Neural crest cell (in vitro differentiated cells): ENCODE results near the gene ADAM23. TPM values are rescaled to one million over a fixed set of nuclear protein-coding genes. Genes with fewer than 3 reads are reported as not detected.

Experiments used
- DNase-seq: peaks from one replicate; pipeline ENCODE4 v3.0.0; 2021; ENCODE audit warnings: low read depth, mixed read lengths, low spot score
- H3K27ac Mint-ChIP-seq: one replicate; pipeline ENCODE4 v1.8.0; 2021; ENCODE audit warnings: mild to moderate bottlenecking, mixed read lengths; ENCODE audit not compliant: unreplicated experiment
- H3K27me3 Mint-ChIP-seq: 2 replicates; pipeline ENCODE4 v1.8.0; 2021; ENCODE audit warnings: low read depth, mild to moderate bottlenecking, mixed read lengths
- H3K36me3 Mint-ChIP-seq: 2 replicates; pipeline ENCODE4 v1.8.0; 2021; ENCODE audit warnings: low read depth, mild to moderate bottlenecking, mixed read lengths
- H3K4me1 Mint-ChIP-seq: 2 replicates; pipeline ENCODE4 v1.8.0; 2021; ENCODE audit warnings: mixed read lengths
- H3K4me3 Mint-ChIP-seq: one replicate; pipeline ENCODE4 v1.8.0; 2021; ENCODE audit warnings: mild to moderate bottlenecking, mixed read lengths
- H3K9me3 Mint-ChIP-seq: 2 replicates; pipeline ENCODE4 v1.8.0; 2021; ENCODE audit warnings: mixed read lengths
- total RNA-seq: library from RNA; stranded (reverse); gene quantifications from 2 replicates; pipeline ENCODE4 v1.2.1, GENCODE V29; 2021
- TF ChIP-seq, protein P1 (sequence below): fragments of 200-600 bp; sonication (generic); conservative IDR thresholded peaks from 2 replicates; pipeline ENCODE4 v1.5.0; 2021; ENCODE audit warnings: antibody characterized with exemption, mild to moderate bottlenecking

ADAM23 gene
- total RNA-seq, 1 donor from 2014 or later = 31.2 TPM

GRCh38 chr2:206562375-206562774 lies 119.0 kb downstream of the ADAM23 start:
- Mint-ChIP-seq H3K27ac (peak overlapping the region; percentile 71), H3K4me1 (peaks cover 4% of the 10 kb centered on the region), H3K27me3 (no peaks in the 10 kb centered on the region), H3K9me3 (no peaks in the 10 kb centered on the region), H3K4me3 (no peak overlapping the region), H3K36me3 (peaks cover 2% of the 10 kb centered on the region)
- no peak for DNase-seq
- TF ChIP-seq, protein P1, sequence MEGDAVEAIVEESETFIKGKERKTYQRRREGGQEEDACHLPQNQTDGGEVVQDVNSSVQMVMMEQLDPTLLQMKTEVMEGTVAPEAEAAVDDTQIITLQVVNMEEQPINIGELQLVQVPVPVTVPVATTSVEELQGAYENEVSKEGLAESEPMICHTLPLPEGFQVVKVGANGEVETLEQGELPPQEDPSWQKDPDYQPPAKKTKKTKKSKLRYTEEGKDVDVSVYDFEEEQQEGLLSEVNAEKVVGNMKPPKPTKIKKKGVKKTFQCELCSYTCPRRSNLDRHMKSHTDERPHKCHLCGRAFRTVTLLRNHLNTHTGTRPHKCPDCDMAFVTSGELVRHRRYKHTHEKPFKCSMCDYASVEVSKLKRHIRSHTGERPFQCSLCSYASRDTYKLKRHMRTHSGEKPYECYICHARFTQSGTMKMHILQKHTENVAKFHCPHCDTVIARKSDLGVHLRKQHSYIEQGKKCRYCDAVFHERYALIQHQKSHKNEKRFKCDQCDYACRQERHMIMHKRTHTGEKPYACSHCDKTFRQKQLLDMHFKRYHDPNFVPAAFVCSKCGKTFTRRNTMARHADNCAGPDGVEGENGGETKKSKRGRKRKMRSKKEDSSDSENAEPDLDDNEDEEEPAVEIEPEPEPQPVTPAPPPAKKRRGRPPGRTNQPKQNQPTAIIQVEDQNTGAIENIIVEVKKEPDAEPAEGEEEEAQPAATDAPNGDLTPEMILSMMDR = no peak

GRCh38 chr2:206563374-206563773 lies 120.0 kb downstream of the ADAM23 start:
- DNase-seq = no peak
- Mint-ChIP-seq H3K27me3 (no peaks in the 10 kb centered on the region), H3K4me3 (no peak overlapping the region), H3K36me3 (peaks cover 2% of the 10 kb centered on the region), H3K4me1 (peaks cover 4% of the 10 kb centered on the region), H3K9me3 (no peaks in the 10 kb centered on the region), H3K27ac (no peak overlapping the region)
- TF ChIP-seq, protein P1 = no peak

GRCh38 chr2:206565666-206566065 lies 122.3 kb downstream of the ADAM23 start:
- no peaks in the 10 kb centered on the region for H3K27me3 Mint-ChIP-seq
- no peak for DNase-seq
- peaks cover 4% of the 10 kb centered on the region for H3K4me1 Mint-ChIP-seq
- TF ChIP-seq, protein P1 = no peak
- no peak overlapping the region for H3K4me3 Mint-ChIP-seq
- H3K36me3 Mint-ChIP-seq = no peaks in the 10 kb centered on the region
- no peaks in the 10 kb centered on the region for H3K9me3 Mint-ChIP-seq
- peak overlapping the region; percentile 61 for H3K27ac Mint-ChIP-seq

DNA sequence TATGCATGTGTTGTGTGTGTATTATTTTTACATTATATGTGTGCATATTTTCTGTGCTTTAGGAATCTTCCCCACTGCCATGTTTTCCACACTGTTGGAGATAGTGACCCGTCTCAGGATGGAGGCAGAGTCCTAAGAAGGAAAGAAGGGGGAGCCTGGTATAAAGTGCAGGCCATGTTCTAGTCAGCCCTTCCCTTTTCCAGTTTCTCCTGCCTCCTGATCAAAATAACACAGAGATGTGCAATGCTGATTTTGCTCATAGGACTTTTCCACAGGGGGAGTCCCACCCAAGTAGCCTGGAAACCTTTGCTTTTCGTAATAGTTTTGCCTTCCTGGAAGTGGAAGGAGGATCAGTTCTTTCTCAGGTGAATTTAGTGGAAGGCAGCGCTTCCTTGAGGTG lies 126.1 kb downstream of the ADAM23 start:
- DNase-seq = no peak
- Mint-ChIP-seq H3K27ac (no peak overlapping the region), H3K4me3 (no peak overlapping the region), H3K36me3 (peaks cover 3% of the 10 kb centered on the region), H3K4me1 (peaks cover 4% of the 10 kb centered on the region), H3K9me3 (no peaks in the 10 kb centered on the region), H3K27me3 (no peaks in the 10 kb centered on the region)
- TF ChIP-seq, protein P1 = no peak

DNA sequence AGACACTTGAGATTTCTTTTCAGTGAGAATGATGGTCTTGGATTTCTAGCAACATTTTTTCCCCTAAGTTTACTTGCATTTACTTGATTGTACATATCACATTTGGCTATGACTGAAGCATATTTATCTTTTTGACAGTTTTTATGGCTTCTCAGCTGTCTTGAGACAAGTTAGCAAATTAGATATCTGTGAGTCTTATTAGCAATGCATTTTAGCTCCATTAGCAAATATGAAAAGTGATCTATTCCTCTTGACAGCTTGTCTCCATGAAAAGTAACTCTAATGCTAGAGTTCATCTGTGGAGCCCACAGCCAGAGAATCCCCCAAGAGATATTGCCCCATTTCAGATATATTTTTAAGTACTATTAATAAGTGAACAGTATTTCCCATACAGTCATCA lies 126.9 kb downstream of the ADAM23 start:
- Mint-ChIP-seq H3K36me3 (peaks cover 3% of the 10 kb centered on the region), H3K27ac (no peak overlapping the region)
- no peak for DNase-seq

More for the DNA sequence above, 126.9 kb downstream of the ADAM23 start:
- Mint-ChIP-seq H3K4me3 (no peak overlapping the region), H3K27me3 (no peaks in the 10 kb centered on the region), H3K9me3 (no peaks in the 10 kb centered on the region), H3K4me1 (peaks cover 4% of the 10 kb centered on the region)
- TF ChIP-seq, protein P1 = no peak
